Endothelial cell (in vitro differentiated cells): Measurements from ENCODE around the gene ADAT3. TPM values are rescaled to one million over a fixed set of nuclear protein-coding genes. Genes with fewer than 3 reads are reported as not detected.

ENCODE experiments used
- DNase-seq: peaks from one replicate; pipeline ENCODE4 v3.0.0; 2021; ENCODE audit warnings: low spot score
- H3K27ac Mint-ChIP-seq: one replicate; pipeline ENCODE4 v1.8.0; 2021; ENCODE audit warnings: mixed read lengths, inconsistent platforms; ENCODE audit not compliant: unreplicated experiment
- H3K27me3 Mint-ChIP-seq: one replicate; pipeline ENCODE4 v1.8.0; 2021; ENCODE audit warnings: mild to moderate bottlenecking, moderate library complexity, mixed read lengths, inconsistent platforms; ENCODE audit not compliant: unreplicated experiment
- H3K36me3 Mint-ChIP-seq: one replicate; pipeline ENCODE4 v1.8.0; 2021; ENCODE audit warnings: mild to moderate bottlenecking, low read depth, mixed read lengths, inconsistent platforms; ENCODE audit not compliant: unreplicated experiment
- H3K4me1 Mint-ChIP-seq: one replicate; pipeline ENCODE4 v1.8.0; 2021; ENCODE audit warnings: mild to moderate bottlenecking, mixed read lengths, inconsistent platforms; ENCODE audit not compliant: unreplicated experiment
- H3K4me3 Mint-ChIP-seq: one replicate; pipeline ENCODE4 v1.8.0; 2021; ENCODE audit warnings: mild to moderate bottlenecking, mixed read lengths, inconsistent platforms; ENCODE audit not compliant: unreplicated experiment
- H3K9me3 Mint-ChIP-seq: one replicate; pipeline ENCODE4 v1.8.0; 2021; ENCODE audit warnings: mixed read lengths, inconsistent platforms; ENCODE audit not compliant: unreplicated experiment
- CTCF ChIP-seq: fragments of 200-600 bp; sonication (generic); IDR thresholded peaks from one replicate; pipeline ENCODE4 v1.5.0; 2021; ENCODE audit warnings: antibody characterized with exemption; ENCODE audit not compliant: unreplicated experiment
- total RNA-seq: library from RNA; stranded (reverse); fragmentation: NEBNext Ultra II Directional; extraction: Animal tissue kit (Norgen Biotek cat#: 25700); gene quantifications from one replicate; pipeline ENCODE4 v1.2.1, GENCODE V29; 2021; ENCODE audit not compliant: unreplicated experiment

Gene ADAT3
- total RNA-seq, 1 donor from 2014 or later, result 10.5 TPM

GRCh38 chr19:1921326-1921725 is 16.1 kb downstream of the ADAT3 start:
- Mint-ChIP-seq H3K27ac (no peak overlapping the region), H3K4me3 (no peak overlapping the region), H3K36me3 (peaks cover 11% of the 10 kb centered on the region), H3K9me3 (no peaks in the 10 kb centered on the region), H3K27me3 (peaks cover 1% of the 10 kb centered on the region), H3K4me1 (no peaks in the 10 kb centered on the region)
- no peak for TF ChIP-seq CTCF
- no peak for DNase-seq

- no peak for DNase-seq
- H3K4me3 Mint-ChIP-seq, result no peak overlapping the region
- TF ChIP-seq CTCF, result no peak
- H3K36me3 Mint-ChIP-seq, result peaks cover 11% of the 10 kb centered on the region
- no peaks in the 10 kb centered on the region for H3K4me1 Mint-ChIP-seq
- no peak overlapping the region for H3K27ac Mint-ChIP-seq
- no peaks in the 10 kb centered on the region for H3K9me3 Mint-ChIP-seq
- H3K27me3 Mint-ChIP-seq, result no peaks in the 10 kb centered on the region
These were observed 16.6 kb downstream of the ADAT3 start for GRCh38 chr19:1921825-1922224.

- Mint-ChIP-seq H3K4me1 (no peaks in the 10 kb centered on the region), H3K4me3 (no peak overlapping the region), H3K9me3 (no peaks in the 10 kb centered on the region), H3K36me3 (peaks cover 15% of the 10 kb centered on the region), H3K27ac (no peak overlapping the region), H3K27me3 (no peaks in the 10 kb centered on the region)
- no peak for TF ChIP-seq CTCF
- DNase-seq, result no peak
These were observed 17.6 kb downstream of the ADAT3 start for GRCh38 chr19:1922803-1923202.

GRCh38 chr19:1923319-1923718 is 18.1 kb downstream of the ADAT3 start:
- no peak for TF ChIP-seq CTCF
- Mint-ChIP-seq H3K4me1 (no peaks in the 10 kb centered on the region), H3K4me3 (no peak overlapping the region), H3K36me3 (peaks cover 15% of the 10 kb centered on the region), H3K9me3 (no peaks in the 10 kb centered on the region), H3K27me3 (no peaks in the 10 kb centered on the region), H3K27ac (no peak overlapping the region)
- DNase-seq, result no peak

- TF ChIP-seq CTCF, result no peak
- Mint-ChIP-seq H3K4me3 (no peak overlapping the region), H3K9me3 (no peaks in the 10 kb centered on the region), H3K4me1 (no peaks in the 10 kb centered on the region), H3K27me3 (no peaks in the 10 kb centered on the region), H3K27ac (no peak overlapping the region), H3K36me3 (peaks cover 12% of the 10 kb centered on the region)
- DNase-seq, result no peak
These were observed 19.2 kb downstream of the ADAT3 start for GRCh38 chr19:1924320-1924961.
